HG03025 (cell line): ENCODE measurements around the gene PLB1.
"Not testable (repeated sequence)": the region's sequence is repeated elsewhere in the genome, so short reads cannot be mapped to it uniquely, and the experiment has no call there.

Source experiments
- ATAC-seq: cut with Tn5 transposase; IDR thresholded peaks from one replicate; pipeline ENCODE4 v1.9.1; 2021; ENCODE audit warnings: mild to moderate bottlenecking, moderate library complexity; ENCODE audit not compliant: unreplicated experiment, low FRiP score

PLB1 gene

DNA sequence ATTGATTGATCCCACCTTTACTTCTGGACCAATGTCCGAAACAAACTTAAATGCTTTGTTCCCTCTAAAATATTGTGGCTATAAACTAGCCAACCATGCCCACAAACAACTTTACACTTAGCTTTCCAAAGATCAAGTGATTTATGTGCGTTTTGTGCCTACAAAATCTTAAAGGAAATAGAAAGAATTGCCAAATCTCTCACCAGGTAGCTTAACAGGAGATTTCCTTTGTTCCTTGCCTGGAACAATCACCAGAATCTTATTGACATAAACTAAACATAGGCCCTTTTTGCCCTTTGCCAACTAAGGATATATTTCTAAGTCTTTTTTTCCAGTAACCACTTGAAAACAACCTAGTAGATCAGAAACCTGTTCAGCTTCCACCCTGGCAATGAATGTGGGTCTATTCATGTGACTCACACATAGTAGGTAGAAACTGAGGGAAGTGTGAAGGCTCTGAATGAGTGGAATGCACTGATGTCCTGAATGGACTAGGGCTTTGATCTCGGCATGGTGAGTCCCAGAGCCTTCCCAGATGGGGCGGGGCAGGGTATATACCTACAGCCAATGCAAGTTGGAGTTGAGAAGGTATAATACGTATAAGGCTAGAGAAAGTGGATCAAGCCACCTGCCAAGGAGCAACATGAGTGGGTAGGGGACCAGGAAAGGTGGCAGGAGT, 161.2 kb downstream of the PLB1 start:
- ATAC-seq: no peak

GRCh38 chr2:28658369-28658768, 162.5 kb downstream of the PLB1 start:
- ATAC-seq: no peak

DNA sequence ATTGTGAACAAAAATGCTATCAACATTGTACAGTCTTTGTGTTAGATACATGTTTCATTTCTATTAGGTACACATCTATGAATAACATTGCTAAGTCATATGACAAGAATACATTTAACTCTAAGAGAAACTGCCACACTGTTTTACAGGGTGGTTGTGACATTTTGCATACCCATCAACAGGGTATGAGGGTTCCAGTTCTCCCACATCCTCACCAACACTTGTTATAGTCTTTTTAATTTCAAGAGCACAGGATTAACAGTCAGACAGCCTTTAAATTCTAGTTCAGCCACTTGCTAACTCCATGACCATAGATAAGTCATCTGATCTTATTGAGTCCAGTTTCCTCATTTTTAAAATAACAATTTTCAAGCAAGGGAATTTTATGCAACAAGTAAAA, 163.3 kb downstream of the PLB1 start:
- ATAC-seq: no peak

GRCh38 chr2:28661589-28662001, 165.7 kb downstream of the PLB1 start:
- no peak for ATAC-seq

GRCh38 chr2:28662044-28662443, 166.2 kb downstream of the PLB1 start:
- no peak for ATAC-seq

DNA sequence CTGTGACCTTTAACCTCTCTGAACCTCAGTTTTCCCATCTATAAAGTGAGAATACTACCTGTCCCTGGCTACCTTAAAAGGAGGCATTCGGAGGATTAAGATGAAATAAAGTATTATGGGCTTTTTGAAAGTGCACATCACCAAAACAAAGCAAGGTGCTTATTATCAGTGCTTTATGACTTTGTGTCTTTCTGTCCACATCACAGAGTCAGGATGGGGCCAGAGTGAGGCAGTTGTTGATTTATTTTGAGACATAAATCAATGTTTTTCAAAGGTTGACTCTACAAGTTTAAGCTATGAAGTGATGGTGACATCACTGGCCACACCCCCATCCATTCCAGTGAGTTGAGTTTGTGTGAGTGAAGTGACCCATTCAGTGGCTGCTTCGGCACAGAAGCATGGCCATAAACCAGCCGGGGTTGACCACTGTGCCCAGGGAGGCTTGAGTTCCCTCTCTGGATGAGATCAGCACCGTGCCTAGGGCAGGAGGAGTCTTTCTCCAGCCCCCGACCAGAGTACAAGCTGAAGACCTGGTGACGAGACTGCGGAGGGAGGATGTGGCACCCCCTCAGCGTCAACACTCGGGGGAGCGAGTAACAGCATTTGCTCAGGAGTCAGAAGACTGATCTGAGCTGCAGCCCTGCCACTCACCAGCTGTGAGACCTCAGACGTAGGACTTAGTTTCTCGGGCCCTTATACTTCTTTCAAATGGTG, 166.8 kb downstream of the PLB1 start:
- ATAC-seq: no peak

DNA sequence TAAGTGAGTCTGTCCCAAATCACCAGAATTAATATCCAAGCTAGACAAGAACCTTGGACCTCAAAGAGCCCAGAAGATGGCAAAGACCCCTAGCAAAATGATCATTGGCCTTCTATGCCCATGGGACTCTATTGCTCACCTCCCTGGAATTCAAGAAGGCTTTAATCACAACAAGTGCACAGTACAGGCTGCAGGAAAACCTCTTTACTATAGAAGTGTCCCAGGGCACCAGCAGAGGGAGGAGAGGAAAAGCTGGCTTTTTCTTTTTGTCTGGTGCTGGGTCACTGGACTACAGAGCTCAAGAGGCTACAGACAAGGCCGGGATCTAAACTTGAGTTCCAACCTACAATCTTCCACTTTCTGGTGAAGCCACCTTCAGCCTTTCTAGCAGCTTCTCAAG, 167.5 kb downstream of the PLB1 start:
- ATAC-seq: no peak

DNA sequence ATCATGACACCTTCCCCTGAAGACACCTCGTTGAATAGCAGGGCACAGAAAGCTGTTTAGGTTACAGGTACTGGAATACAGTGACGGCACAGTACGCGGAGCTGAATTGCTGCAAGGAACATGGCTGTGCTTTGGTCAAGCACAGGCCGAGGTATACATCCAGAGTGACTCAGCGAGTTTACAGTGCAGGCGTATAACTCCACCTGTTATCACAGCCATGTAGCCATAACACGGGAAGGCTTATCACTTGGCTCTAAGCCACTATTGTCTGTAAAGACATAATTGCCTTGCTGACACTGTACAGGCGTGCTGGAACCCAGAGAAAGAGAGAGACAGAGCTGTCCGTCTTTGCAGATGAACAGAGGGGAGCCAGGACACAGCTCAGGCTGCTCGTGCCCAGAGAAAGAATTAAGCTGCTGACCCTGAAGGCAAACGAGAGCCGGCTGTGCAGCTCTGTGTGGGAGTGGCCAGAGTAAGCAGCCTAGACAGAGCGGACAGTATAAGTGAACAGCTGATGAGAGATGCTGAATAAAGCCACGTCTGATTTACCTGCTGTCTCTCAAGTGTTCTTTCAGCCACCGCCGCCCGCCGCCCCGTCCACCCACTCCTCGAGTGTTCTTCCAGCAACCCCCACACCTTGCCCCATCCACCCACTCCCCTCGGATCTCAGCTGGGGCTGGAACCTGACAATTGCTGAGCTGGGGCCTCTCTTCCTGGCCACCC, 168.4 kb downstream of the PLB1 start:
- ATAC-seq: no peak

GRCh38 chr2:28665041-28665704, 169.3 kb downstream of the PLB1 start:
- ATAC-seq: no peak

GRCh38 chr2:28665811-28666377, 170.0 kb downstream of the PLB1 start:
- ATAC-seq: not testable (repeated sequence)

DNA sequence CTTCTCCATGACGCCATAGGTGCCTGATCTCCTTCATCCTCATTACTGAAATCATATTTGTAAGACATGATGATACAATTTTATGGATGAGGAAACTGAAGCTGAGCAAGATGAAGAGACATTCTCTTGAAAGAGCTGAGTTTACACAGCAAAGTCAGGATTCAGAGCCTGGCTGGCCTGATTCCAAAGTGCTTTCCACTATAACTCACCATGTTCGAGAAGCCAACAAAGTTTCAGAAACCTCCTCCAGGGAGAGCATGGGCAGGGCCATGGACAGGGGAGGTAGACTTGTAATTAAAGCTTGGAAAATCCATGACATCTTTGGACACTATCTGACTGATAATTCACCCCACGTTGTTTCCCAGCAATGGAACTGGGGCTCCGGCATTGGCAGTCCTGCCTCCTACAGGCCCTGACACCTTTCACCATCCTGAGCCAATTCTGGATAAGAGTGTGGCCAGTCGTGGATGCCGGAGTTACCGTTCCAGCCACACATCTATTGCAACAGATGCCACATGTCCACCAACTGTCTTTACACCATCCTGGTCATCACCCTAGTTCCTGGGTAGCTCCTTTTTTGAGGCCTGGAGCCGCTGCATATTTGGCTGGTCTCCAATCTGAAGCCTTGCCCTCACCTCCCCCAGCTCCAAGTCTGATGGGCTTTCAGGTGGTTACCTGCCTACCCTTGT, 170.8 kb downstream of the PLB1 start:
- ATAC-seq: no peak

GRCh38 chr2:28667261-28667660, 171.4 kb downstream of the PLB1 start:
- no peak for ATAC-seq

DNA sequence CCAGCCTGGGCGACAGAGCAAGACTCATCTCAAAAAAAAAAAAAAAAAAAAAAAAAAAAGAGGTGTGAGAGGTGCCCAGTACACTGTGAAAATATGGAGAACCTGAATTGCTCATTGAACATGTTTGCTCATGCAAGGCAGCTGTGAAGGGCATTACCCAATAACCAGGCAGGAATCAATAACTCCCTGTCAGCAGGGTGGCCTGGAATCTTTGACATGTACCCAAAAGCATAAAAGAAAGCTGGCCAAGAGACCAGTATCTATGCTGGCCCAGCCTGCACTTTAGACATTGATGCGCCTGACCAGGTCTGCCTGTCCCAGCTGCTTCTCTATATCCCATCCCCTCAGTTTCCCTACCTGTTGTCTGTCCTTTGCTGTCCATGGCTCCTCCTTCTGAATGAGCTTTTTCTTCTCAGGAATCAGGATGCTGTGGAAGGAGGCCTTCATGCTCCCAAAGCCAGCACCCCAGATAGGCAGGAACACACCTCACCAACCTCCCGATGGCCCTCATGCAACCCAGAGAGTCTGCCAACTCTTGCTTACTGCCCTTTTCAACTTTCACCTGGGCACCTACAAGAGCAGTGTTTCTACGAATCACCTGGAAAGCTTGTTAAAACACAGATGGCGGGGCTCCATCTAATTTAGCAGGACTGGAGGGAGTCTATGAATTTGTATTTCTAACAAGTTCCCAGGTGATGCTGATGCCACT, 172.4 kb downstream of the PLB1 start:
- ATAC-seq: no peak

DNA sequence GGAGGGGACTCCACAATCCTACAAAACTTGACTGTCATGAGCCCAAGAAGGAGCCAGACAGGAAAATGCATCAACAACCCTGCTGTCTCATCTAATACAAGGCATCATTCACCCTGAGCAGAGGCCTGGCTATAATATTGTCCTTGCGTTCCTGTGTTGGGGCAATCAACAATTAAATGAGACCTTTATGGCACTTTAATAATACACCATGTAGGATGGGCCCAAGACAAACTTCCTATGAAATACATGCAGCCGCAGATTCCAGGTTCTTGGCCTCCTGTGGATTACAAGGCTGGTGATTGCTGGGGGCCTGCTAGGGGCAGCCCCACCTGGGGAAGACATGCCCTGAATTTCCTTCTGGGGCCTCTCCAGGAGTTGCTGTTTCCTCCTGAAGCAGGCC, 173.0 kb downstream of the PLB1 start:
- ATAC-seq: no peak

- ATAC-seq: no peak
Measured at GRCh38 chr2:28670856-28671255, 175.0 kb downstream of the PLB1 start.

- no peak for ATAC-seq
Measured at GRCh38 chr2:28673338-28673737, 177.5 kb downstream of the PLB1 start.

- no peak for ATAC-seq
Measured at GRCh38 chr2:28674062-28674712, 178.3 kb downstream of the PLB1 start.

DNA sequence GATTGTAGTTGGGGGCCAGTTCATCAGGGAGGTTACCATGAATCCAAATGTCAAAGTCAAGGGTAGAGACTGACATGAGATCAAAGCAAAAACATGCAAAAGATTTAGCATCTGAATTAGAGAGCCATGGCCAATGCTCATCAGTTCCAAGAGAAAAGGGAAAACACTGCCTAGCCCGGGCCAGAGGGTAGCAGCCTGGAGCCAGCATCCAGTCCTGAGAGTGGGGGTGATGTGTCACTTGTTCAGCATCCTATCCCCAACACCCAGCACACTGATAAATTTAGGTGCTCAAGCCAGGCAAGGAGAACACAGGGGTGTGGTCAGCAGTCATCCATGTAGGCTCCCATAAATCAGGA, 178.8 kb downstream of the PLB1 start:
- no peak for ATAC-seq

- no peak for ATAC-seq
Measured at GRCh38 chr2:28676152-28676835, 180.4 kb downstream of the PLB1 start.
